Osteocyte (in vitro differentiated cells): ENCODE measurements around the gene SLC27A1. TPM values are rescaled to one million over a fixed set of nuclear protein-coding genes. Genes with fewer than 3 reads are reported as not detected.
"Not testable (repeated sequence)": the region's sequence is repeated elsewhere in the genome, so short reads cannot be mapped to it uniquely, and the experiment has no call there.

Experiments used
- DNase-seq: peaks from one replicate; pipeline ENCODE4 v3.0.0; 2021; ENCODE audit warnings: mixed read lengths; ENCODE audit not compliant: unreplicated experiment; ENCODE audit errors: extremely low spot score
- H3K27ac Mint-ChIP-seq: one replicate; pipeline ENCODE4 v1.8.0; 2021; ENCODE audit warnings: mild to moderate bottlenecking, mixed read lengths; ENCODE audit not compliant: unreplicated experiment
- H3K27me3 Mint-ChIP-seq: one replicate; pipeline ENCODE4 v1.8.0; 2021; ENCODE audit warnings: mixed read lengths; ENCODE audit not compliant: unreplicated experiment
- H3K36me3 Mint-ChIP-seq: one replicate; pipeline ENCODE4 v1.8.0; 2021; ENCODE audit warnings: mixed read lengths; ENCODE audit not compliant: unreplicated experiment
- H3K4me1 Mint-ChIP-seq: one replicate; pipeline ENCODE4 v1.8.0; 2021; ENCODE audit warnings: mixed read lengths; ENCODE audit not compliant: unreplicated experiment
- H3K4me3 Mint-ChIP-seq: one replicate; pipeline ENCODE4 v1.8.0; 2021; ENCODE audit warnings: mild to moderate bottlenecking, moderate library complexity, mixed read lengths; ENCODE audit not compliant: unreplicated experiment
- H3K9me3 Mint-ChIP-seq: one replicate; pipeline ENCODE4 v1.8.0; 2021; ENCODE audit warnings: mixed read lengths; ENCODE audit not compliant: unreplicated experiment
- total RNA-seq: library from RNA; stranded (reverse); gene quantifications from 2 replicates; pipeline ENCODE4 v1.2.1, GENCODE V29; 2021
- TF ChIP-seq, protein P1 (sequence below): fragments of 200-600 bp; sonication (generic); IDR thresholded peaks from 2 replicates; pipeline ENCODE4 v1.5.0; 2021; ENCODE audit warnings: antibody characterized with exemption, mild to moderate bottlenecking, moderate library complexity

SLC27A1 gene
- total RNA-seq, 1 donor from 2014 or later: 12.5 TPM

DNA sequence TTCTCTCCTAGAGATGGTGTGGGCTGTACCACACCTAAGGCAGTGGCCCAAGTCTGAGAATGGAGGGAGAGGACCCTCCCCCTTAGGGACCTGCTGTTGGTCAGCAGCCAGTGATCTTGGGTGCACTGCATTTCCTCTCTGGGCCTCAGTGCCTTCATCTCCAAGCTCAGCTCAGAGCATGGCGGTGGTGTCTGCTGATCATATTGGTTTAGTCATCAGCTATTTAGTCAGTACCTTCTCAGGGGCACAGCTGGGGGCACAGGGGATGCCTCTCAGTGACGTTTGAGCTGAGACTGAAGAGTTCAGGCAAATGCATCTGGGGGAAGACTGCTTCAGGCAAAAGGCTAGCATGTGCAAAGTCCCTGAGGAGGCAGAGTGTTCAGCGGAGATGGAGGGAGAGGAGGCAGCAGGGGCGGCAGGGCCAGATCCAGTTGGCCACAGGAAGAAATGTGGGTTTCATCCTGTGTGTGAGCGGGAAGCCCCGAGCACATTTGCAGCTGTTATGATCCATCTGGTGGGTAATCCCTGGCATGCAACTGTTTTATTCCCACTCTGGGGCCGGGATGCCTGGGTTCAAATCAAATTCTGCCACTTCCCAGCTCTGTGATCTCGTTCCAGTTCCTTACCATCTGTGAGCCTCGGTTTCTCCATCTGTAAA lies 25.4 kb downstream of the SLC27A1 start:
- Mint-ChIP-seq H3K27ac (no peak overlapping the region), H3K9me3 (no peaks in the 10 kb centered on the region), H3K4me3 (no peak overlapping the region), H3K27me3 (no peaks in the 10 kb centered on the region), H3K4me1 (peaks cover 14% of the 10 kb centered on the region), H3K36me3 (peaks cover 15% of the 10 kb centered on the region)
- TF ChIP-seq, protein P1, sequence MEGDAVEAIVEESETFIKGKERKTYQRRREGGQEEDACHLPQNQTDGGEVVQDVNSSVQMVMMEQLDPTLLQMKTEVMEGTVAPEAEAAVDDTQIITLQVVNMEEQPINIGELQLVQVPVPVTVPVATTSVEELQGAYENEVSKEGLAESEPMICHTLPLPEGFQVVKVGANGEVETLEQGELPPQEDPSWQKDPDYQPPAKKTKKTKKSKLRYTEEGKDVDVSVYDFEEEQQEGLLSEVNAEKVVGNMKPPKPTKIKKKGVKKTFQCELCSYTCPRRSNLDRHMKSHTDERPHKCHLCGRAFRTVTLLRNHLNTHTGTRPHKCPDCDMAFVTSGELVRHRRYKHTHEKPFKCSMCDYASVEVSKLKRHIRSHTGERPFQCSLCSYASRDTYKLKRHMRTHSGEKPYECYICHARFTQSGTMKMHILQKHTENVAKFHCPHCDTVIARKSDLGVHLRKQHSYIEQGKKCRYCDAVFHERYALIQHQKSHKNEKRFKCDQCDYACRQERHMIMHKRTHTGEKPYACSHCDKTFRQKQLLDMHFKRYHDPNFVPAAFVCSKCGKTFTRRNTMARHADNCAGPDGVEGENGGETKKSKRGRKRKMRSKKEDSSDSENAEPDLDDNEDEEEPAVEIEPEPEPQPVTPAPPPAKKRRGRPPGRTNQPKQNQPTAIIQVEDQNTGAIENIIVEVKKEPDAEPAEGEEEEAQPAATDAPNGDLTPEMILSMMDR: no peak
- no peak for DNase-seq

DNA sequence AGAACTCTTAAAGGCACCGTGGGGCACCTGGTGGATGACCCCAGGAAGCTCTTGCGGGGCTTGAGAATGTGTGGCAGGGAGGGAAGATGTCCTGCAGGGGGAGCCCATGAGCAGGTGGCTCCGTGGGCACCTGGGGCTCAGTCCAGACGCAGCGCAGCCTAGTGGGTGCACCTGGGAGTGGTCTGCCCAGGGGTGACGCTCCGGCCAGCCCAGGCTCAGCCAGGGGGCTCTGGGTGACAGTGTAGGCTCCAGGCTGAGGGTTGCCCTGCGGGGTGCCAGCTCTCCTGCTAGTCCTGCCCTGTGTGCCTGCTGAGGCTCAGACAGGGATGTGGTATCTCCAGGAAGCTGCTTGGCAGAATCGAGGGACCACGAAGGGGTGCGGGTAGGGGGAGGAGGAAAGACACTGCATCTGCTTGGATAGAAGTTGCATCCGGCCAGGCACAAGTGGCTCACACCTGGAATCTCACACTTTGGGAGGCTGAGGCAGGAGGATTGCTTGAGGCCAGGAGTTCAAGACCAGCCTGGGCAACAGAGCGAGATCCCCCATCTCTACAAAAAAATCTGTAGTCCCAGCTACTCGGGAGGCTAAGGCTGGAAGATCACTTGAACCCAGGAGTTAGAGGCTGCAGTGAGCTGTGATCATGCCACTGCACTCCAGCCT lies 26.1 kb downstream of the SLC27A1 start:
- DNase-seq: no peak
- H3K9me3 Mint-ChIP-seq: no peaks in the 10 kb centered on the region
- peaks cover 14% of the 10 kb centered on the region for H3K4me1 Mint-ChIP-seq
- TF ChIP-seq, protein P1: peak; percentile 76
- no peak overlapping the region for H3K4me3 Mint-ChIP-seq
- peaks cover 15% of the 10 kb centered on the region for H3K36me3 Mint-ChIP-seq
- no peak overlapping the region for H3K27ac Mint-ChIP-seq
- H3K27me3 Mint-ChIP-seq: no peaks in the 10 kb centered on the region

DNA sequence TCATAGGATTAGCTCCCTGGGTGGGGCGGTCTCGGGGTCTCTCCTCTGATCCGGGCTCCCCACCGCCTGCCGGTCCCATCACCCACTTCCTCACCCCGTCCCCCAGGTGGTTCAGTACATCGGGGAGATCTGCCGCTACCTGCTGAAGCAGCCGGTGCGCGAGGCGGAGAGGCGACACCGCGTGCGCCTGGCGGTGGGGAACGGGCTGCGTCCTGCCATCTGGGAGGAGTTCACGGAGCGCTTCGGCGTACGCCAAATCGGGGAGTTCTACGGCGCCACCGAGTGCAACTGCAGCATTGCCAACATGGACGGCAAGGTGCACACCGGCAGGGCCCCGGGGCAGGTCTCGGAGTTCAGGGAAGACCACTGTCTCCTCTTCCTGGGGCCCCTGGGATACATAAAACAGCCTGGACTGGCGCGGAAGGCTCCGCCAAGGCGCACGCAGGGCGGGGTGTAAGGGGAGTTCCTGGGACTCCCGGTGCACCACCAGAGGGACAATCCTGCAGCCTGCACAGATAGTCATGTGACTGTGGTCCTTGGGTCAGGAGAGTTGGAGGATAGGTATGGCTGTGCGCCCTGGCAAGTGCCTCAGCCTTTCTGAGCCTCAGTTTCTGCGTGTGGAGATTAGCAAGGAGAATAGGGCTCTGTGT lies 26.9 kb downstream of the SLC27A1 start:
- Mint-ChIP-seq H3K4me1 (peaks cover 14% of the 10 kb centered on the region), H3K27me3 (no peaks in the 10 kb centered on the region), H3K4me3 (no peak overlapping the region), H3K27ac (no peak overlapping the region), H3K36me3 (peaks cover 15% of the 10 kb centered on the region), H3K9me3 (no peaks in the 10 kb centered on the region)
- DNase-seq: no peak
- TF ChIP-seq, protein P1: no peak

DNA sequence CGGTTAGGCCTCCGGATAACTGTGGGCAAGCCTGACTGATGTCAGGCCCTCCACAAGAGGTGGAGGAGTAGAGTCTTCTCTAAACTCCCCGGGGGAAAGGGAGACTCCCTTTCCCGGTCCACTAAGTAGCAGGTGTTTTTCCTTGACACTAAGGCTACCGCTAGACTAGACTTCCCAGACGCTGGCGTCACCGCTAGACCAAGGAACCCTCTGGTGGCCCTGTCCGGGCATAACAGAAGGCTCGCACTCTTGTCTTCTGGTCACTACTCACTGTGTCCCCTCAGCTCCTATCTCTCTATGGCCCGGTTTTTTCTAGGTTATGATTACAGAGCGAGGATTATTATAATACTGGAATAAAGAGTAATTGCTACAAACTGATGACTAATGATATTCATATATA lies 28.7 kb downstream of the SLC27A1 start:
- not testable (repeated sequence) for DNase-seq, H3K27me3 Mint-ChIP-seq, H3K4me3 Mint-ChIP-seq, H3K9me3 Mint-ChIP-seq
- peaks cover 14% of the 10 kb centered on the region for H3K4me1 Mint-ChIP-seq
- H3K27ac Mint-ChIP-seq: peak overlapping the region; percentile 23
- H3K36me3 Mint-ChIP-seq: peaks cover 15% of the 10 kb centered on the region

DNA sequence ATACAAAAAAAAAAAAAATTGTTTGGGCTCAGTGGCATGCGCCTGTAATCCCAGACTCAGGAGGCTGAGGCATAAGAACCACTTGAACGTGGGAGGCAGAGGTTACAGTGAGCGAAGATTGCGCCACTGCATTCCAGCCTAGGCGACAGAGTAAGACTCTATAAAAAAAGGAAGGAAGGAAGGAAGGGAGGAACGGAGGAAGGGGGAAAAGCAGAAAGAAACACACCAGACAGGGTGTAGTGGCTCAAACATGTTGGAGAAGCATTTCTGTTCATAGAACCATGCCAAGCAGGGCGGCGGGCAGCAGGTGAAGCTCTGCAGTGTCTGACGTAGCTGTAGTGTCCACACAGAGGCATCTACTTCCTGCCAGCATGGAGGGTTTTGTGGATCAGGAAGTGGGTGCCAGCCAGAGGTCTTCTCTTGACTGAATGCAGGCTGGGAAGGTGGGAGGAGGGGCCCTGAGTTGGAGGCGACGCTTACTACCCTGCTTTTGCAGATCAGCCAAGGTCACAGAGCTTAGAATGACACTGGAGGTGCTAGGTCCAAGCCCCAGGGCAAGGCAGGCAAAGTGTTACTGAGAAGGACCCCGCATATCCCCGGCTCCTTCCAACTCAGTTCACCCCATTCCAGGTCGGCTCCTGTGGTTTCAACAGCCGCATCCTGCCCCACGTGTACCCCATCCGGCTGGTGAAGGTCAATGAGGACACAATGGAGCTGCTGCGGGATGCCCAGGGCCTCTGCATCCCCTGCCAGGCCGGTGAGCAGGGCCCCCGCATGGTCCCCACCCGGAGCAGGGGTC lies 29.5 kb downstream of the SLC27A1 start:
- TF ChIP-seq, protein P1: no peak

More for the DNA sequence above, 29.5 kb downstream of the SLC27A1 start:
- DNase-seq: no peak
- no peak overlapping the region for H3K4me3 Mint-ChIP-seq
- peaks cover 14% of the 10 kb centered on the region for H3K4me1 Mint-ChIP-seq
- no peak overlapping the region for H3K27ac Mint-ChIP-seq
- no peaks in the 10 kb centered on the region for H3K27me3 Mint-ChIP-seq
- H3K9me3 Mint-ChIP-seq: no peaks in the 10 kb centered on the region
- peaks cover 15% of the 10 kb centered on the region for H3K36me3 Mint-ChIP-seq
